Activated T-cell treated with anti-CD3 and anti-CD28 coated beads for 1 hour (primary cell): ENCODE results near the gene CERS1.

Experiments
- DNase-seq: peaks from one replicate; pipeline ENCODE4 v3.0.0-alpha.2; 2020; ENCODE audit warnings: low read depth

Gene CERS1, protein sequence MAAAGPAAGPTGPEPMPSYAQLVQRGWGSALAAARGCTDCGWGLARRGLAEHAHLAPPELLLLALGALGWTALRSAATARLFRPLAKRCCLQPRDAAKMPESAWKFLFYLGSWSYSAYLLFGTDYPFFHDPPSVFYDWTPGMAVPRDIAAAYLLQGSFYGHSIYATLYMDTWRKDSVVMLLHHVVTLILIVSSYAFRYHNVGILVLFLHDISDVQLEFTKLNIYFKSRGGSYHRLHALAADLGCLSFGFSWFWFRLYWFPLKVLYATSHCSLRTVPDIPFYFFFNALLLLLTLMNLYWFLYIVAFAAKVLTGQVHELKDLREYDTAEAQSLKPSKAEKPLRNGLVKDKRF

DNA sequence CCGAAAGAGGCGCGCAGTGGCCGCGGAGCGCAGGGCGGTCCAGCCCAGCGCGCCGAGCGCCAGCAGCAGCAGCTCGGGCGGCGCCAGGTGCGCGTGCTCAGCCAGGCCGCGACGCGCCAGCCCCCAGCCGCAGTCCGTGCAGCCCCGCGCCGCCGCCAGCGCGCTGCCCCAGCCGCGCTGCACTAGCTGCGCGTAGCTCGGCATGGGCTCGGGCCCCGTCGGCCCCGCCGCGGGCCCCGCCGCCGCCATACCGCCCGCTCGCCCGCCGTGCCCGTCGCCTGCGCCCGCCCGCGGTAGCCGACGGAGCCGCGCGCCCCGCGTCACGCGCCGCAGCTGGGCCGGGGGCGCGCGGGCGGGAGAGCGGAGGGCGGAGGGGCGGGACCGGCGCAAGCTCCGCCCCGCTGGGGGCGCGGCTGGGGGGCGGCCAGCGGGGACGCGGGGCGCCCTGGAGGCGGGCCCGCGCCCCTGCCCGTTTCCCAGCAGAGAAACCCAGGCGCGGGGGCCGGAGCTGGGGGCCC is at the start of gene CERS1:
CERS1 (minus strand) TSS at position 335 of the 518 bp plus-strand sequence; CDS start at position 249, 86 bp downstream.
- no peak for DNase-seq

DNA sequence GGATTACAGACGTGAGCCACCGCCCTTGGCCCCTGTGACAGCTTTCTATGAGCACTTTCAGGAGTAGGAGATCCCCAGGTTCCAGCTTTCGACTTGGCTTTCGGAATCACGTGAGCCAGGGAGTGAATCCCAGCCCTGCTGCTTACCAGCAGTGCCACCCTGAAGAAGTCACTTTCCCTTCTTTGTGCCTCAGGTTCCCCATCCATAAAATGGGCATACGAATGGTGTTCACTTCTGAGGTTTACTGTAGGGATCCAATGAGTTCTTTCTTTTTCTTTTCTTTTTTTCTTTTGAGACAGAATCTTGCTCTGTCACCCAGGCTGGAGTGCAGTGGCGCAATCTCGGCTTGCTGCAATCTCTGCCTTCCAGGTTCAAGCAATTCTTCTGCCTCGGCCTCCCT is 49.3 kb upstream of the CERS1 start:
- DNase-seq: no peak

DNA sequence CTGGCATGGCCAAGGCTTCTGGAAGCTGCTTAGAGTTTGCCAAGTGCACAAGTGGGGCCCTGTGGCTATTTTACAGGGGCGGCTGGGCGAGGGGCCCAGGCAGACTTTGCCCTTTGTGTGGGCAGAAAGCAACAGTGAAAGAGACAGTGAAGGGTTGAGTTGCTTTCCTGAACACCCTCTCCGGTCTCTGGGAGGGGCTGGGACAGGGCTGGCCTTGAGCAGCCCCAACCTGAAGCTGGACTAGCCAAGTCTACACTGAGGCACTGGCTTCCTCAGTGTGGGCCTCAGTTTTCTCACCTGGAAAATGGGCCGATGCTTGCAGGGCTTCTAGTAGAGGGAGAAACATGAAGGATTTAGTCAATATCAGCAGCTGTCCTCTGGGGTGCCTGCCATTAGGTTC is 47.5 kb upstream of the CERS1 start:
- no peak for DNase-seq

DNA sequence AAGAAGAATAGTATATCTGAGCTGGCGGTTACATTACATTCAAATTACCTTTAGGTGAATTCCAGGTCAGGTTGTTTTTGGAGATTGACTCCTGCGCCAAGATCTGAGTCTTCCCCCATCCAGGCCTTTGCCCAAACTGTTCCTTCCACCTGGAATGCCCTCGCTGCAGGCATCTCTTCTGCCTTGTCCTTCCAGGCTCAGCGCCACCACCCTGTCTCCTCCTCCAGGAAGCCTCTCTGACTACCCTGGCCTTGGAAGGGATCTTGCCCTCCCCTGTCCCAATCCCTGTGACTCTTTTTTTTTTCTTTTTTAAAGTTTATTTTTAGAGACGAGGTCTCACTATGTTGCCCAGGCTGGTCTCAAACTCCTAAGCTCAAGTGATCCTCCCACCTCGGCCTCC is 46.7 kb upstream of the CERS1 start:
- no peak for DNase-seq

DNA sequence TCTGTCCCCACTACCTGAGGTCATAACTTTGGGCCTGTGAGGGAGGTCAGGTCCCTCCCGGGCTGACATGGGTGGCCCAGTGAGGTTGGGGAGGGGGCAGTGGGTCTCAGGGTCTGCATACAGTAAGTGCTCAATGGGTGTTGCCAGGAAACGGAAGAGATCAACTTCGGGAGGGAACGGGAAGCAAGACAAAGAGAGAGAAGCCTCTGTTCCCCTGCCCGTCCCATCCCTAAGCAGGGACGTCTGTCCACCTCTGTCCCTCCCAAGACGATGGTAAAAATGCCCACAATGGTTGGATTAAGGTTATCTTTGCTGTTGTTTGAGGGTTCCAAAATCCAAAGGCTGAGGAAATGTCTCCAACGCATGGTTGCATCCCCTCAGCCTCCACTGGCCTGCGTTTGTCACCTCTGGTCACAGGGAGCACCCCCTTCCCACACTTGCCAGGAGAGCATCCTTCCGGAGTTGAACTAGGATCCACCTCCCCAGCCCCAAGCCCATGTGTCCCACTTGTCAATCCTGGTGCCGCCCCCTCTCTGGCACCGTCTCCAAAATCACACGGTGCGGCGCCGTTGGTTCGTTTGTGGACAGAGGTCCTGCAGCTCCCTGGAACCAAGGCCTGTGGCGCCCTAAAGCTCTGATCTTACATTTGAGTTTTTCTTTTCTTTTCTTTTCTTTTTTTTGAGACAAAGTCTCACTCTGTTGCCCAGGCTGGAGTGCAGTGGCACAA is 45.8 kb upstream of the CERS1 start:
- no peak for DNase-seq

DNA sequence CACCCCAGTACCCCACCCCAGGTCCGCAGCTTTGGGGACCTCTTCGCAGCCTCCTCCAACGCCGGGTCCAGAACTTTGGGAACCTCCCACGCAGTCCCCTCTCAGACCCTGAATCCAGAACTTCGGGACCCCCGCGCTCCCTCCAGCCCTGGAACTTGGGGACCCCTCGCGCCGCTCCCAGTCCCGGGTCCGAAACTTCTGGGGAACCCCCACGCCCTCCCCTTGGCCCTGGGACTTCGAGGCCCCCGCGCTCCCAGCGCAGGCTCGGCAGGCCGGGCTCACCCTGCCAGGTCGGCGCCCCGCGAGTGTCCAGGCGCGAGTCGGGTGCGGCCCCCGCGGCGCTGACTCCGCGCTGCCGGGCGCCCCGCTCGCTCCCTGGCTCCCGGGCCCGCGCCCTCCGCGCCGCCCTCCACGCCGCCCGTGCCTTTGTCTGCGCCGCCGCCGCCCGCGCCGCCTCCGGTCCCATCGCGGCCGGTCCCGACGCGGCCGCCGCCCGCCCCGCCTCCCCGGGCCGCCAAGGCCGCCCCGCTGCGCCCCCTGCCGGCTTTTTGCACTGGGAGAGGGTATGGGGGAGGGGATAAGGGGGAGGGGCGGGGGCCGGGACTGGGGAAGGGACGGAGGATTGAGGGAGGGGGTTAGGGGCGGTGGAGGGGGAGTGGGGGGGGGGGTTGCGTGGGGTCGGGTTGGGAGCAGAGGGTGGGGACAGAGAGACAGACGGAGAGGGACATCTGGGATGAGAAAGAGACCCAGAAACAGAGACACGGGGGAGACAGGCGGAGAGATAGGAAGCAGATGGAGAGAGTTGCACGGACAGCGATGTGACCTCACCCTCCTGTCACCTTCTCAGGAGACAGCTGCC is 45.0 kb upstream of the CERS1 start, which contains the start of gene HOMER3:
HOMER3 (minus strand) TSS at position 449 of the 859 bp plus-strand sequence. CDS start 2,235 bp downstream, outside the sequence.
- DNase-seq: peak; percentile 85

DNA sequence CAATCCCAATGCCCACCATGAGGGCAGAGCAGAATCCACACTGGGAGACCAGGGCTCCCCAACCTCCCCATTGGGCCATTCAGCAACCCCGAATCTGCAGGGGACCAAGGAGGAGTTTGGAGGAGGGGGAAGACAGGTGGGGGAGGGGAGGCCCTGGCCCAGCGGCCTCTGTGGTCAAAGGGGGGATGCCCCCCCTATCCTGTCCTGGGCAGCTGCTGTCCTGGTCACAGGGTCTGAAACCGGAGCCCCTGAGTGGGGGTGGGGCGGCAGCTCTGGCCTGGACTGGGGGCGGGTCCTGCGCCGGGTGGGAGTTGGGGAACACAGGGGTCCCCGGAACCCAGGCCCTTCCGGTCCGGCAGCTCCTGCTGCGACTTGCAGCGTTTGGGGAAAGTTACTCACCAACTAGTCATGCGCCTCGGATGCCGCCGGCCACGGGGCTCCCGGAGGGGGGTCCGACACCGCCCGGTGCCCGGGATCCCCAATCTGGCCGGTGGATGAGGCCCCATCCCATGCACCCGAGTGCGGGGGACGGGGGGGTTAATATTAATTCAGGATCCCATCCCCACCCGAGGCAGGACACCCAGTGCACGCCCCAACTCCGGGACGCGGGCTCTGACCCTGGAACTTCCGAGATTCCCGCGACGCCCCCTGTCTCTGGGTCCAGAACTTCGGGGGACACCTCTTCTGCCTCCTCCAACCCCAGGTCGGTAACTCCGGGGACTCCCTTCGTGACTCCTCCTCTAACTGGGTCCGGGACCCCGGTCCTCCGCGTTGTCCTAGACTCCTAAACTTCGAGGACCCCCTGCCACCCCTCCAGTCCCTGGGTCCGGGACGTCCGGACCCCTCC is 44.2 kb upstream of the CERS1 start:
- DNase-seq: no peak

DNA sequence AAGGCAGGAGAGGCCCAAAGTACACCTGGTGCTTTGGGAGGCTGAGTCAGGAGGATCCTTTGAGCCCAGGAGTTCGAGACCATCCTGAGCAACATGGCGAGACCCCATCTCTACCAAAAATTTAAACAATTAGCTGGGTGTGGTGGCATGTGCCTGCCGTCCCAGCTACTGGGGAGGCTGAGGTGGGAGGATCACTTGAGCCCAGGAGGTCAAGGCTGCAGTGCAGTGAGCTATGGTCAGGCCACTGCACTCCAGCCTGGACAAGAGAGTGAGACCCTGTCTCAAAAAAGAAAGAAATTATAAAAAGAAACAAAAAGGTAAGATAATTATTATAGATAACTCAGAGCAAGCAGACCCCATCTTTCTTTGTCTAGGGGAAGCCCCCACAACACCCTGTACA is 43.2 kb upstream of the CERS1 start:
- no peak for DNase-seq

DNA sequence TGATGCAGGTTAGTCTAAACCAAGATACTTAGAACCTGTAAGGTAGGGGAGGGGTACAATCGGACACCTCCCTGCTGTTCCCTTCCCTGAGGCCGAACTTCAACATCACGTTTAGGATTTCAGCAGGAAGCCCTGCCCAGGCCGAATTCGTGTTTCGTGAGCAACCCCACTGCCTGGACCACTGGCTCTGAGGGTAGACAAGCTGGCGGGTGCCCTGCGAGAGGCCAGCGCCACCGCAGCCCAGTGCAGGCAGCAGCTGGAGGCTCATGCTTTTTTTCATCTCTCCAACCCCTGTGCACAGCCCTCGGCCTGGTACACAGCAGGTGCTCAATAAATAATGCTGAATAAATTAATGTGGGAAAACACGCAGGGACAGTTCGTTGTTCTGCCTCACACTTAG is 37.3 kb upstream of the CERS1 start:
- no peak for DNase-seq

DNA sequence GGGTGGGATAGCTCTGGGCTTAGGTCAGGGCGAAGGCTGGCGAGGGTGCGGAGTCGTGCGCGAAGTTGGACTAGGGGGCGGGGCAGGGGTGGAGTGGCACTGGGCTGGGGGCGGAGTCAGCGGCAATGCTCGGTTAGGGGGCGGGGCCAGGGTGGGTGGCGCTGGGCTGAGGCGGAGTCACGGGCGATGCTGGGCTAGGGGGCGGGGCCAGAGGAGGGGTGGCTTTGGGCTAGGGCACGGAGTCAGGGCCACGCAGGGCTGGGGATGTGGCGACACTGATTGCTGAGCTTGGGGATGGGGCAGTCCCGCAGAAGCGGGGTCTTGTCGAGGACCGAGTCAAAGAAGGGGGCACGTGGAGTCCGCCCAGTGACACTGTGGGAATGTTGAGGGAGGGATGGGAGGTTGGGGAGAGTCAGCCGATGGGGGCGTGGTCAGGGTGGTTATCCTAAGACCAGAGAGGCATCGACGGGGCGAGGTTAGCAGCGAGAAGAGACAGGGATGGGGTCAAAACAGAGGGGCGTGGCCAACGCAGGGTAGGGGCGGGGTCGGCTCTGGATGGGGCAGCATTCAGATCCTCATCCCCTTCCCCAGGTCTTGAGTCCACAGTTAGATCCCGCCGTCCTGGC is 36.4 kb upstream of the CERS1 start:
- peak; percentile 85 for DNase-seq

DNA sequence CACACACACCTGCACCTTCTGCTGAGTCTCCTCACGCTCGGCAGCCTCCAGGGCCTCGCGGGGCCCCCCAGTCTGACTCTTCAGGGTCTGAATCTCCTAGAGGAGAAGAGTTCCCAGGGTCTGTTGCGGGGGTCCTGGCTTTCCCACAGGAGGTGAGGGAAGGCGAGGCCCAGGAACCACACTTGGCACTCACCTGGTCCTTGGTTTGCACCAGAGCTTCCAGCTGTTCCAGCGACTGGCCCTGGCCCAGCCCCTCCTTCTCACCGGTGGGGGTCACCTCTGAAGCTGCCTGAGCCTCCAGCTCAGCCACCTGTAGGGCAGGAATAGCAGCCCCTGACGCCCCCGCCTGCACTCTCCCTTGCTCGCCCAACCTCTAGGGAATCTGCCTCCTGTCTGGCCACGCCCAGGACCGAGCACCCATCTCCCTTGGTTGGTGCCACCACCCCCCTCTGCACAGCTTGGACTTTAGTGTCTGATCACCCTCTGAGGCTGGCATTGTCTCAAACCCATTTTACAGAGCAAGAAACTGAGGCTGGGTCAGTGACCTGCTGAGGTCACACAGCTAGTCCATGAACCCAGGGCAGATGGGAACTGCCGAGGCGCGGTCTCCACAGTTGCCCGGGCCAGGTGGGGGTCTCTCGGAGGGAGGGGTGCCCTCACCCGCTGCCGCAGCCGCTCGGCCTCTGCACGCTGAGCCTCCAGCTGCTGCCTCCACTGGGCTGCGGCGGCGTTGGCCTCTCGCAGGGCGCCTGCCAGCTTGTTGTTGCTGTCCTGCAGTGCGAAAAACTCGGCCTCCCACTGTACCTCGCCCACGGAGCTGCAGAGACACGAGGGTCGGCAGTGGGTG is 35.6 kb upstream of the CERS1 start:
- DNase-seq: no peak

DNA sequence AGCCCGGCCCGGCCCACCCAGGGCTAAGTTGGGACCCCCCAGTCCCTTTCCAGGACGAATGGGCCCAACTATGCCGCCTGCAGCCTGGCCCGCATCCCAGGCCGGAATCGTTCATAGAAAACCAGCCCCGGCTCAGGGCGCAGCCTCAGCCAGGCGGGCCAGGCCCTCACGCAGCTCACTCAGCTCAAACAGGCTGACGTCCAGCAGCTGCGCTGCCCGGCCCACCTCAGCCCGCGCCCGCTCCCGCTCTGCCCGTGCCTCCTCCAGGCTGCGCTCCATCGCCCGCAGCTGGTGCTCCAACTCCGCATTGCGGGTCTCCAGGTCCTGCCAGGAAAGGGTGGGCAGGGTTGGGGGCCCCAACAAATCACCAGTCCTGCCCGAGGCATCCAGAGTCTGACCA is 33.4 kb upstream of the CERS1 start:
- no peak for DNase-seq

DNA sequence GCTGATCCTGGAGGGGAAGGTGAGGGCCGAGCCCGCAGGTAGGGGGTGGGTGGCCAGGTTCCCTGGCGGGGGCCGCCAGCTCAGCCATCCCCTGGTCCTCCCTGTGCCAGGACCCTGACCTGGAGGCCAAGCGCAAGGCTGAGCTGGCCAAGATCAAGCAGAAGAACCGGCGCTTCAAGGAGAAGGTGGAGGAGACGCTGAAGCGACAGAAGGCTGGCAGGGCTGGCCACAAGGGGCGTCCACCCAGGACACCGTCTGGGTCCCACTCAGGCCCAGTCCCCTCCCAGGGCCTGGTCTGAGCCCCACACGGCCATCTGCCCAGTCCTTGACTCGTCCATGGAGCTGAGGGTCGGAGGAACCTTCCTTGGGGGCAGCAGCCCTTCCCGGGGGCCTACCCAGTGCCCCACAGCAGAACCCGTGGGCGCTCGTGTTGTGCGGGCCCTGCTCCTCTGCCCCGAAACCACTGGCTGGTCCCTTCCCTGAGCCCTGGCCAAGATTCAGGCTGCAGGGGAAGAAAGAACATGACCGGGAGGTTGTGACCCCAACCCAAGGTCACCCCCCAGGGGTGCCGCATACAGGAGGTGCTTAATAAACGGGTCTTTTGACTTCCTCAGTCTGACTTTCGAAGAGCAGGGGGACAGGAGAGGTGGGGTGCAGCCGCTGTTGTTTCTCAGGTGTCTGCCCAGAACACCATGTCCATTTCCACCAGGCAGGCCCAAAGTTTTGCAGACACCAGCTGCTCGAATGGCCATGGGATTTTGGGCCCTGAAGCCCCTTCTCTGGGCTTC is 32.3 kb upstream of the CERS1 start:
- no peak for DNase-seq

DNA sequence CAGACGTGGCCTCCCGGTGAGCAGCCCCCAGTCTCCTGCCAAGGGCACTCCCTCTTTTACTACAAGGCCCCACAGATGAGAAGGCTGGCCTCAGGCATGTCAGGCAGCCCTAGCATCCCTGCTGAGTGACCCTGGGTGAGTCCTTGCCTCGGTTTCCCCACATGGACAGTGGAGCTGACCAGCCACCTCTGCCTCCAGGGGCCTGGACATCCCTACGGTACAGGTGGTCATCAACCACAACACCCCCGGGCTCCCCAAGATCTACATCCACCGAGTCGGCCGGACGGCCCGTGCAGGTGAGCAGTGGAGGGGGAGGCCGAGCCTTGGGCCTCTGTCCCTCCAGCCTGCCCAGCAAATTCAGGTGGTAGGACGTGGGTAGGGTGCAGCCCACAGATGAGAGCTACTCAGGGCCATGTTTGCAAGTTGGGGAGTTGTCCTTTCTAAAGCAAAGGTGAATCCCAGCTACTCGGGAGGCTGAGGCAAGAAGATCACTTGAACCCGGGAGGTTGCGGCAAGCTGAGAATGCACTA is 28.8 kb upstream of the CERS1 start:
- no peak for DNase-seq

DNA sequence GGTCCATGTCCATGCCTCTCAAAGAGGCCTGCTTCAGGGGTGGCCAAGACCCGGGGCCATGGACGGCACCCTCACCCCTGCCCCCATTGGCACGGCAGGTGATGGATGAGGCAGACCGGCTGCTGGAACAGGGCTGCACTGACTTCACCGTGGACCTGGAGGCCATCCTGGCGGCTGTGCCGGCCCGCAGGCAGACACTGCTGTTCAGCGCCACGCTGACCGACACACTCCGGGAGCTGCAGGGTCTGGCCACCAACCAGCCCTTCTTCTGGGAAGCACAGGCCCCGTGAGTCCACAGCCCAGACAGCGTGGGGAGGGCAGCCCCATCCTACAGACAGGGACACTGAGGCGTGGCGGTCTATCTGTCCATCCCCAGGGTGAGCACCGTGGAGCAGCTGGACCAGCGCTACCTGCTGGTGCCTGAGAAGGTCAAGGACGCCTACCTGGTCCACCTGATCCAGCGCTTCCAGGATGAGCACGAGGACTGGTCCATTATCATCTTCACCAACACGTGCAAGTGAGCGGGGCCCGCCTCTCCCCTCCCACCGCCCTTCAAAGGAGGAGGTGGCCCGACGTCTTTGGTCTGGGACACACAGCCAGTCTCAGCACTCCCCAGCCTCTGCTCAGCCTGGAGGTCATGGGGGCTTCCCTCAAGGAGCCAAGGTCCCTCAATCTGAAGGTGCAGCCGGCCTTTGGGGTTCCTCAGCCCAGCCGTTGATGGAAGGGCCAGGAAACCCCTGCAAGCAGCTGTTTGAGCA is 26.4 kb upstream of the CERS1 start:
- no peak for DNase-seq

DNA sequence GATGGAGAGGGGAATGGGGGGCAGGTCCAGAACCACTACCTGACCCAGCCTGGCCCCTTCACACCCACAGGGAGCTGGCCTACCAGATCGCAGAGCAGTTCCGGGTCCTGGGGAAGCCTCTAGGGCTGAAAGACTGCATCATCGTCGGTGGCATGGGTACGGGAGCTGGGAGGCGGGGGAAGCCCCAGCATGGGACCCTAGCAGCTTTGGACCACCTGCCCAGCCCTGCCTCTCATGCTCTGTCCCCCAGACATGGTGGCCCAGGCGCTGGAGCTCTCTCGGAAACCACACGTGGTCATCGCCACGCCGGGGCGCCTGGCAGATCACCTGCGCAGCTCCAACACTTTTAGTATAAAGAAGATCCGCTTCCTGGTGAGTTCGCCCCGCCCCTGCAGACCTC is 25.6 kb upstream of the CERS1 start:
- DNase-seq: no peak

DNA sequence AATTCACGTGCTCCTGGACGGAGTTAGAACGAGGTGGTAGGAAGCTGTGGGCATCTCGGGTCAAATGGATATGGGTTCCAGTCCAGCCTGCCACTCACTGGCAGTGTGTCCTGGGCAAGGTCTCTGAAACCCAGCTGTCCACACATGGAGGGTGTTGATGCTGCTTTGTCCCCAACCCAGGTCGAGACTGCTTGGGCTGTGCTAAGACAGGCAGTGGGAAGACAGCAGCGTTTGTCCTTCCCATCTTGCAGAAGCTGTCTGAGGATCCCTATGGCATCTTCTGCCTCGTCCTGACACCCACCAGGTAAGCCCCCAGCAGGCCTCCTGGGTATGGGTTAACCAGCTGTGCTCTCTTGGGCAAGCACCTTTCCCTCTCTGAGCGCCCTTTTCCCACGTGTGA is 24.4 kb upstream of the CERS1 start:
- no peak for DNase-seq

DNA sequence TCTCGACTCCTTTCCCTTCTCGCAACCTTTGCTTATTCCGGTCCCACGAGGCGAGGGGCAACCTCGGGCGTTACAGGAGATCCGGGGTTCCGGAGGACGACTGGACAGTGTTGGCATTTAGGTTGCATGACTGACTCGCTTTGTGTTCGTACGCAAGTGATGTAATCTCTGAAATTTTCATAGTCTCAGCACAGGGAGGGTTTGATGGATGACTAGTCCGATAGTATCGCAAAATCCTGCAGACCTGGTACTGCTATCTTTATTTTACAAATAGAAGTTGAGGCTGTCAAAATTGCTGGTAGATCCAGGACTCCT is 23.9 kb upstream of the CERS1 start:
- DNase-seq: no peak
